HG03060 (cell line): Measurements from ENCODE around the gene NTM.

Experiments
- ATAC-seq: cut with Tn5 transposase; IDR thresholded peaks from one replicate; pipeline ENCODE4 v1.9.1; 2021; ENCODE audit warnings: low read depth, moderate number of reproducible peaks; ENCODE audit not compliant: unreplicated experiment

The NTM gene

GRCh38 chr11:131538322-131538721, 167.9 kb downstream of the NTM start:
- ATAC-seq, result no peak

GRCh38 chr11:131540676-131541075, 170.3 kb downstream of the NTM start:
- no peak for ATAC-seq

- ATAC-seq, result no peak
These were observed 173.1 kb downstream of the NTM start for GRCh38 chr11:131543389-131544025.

- ATAC-seq, result no peak
These were observed 174.2 kb downstream of the NTM start for GRCh38 chr11:131544591-131544990.

GRCh38 chr11:131546218-131546895, 175.9 kb downstream of the NTM start:
- no peak for ATAC-seq

GRCh38 chr11:131549099-131549498, 178.7 kb downstream of the NTM start:
- ATAC-seq, result no peak

GRCh38 chr11:131549770-131550169, 179.4 kb downstream of the NTM start:
- ATAC-seq, result no peak

GRCh38 chr11:131560287-131560686, 189.9 kb downstream of the NTM start:
- no peak for ATAC-seq

GRCh38 chr11:131561501-131561900, 191.1 kb downstream of the NTM start:
- ATAC-seq, result no peak

GRCh38 chr11:131561972-131562371, 191.6 kb downstream of the NTM start:
- no peak for ATAC-seq

- no peak for ATAC-seq
These were observed 197.9 kb downstream of the NTM start for GRCh38 chr11:131568318-131568717.

GRCh38 chr11:131571571-131571970, 201.2 kb downstream of the NTM start:
- no peak for ATAC-seq

- ATAC-seq, result no peak
These were observed 202.0 kb downstream of the NTM start for GRCh38 chr11:131572423-131572822.

GRCh38 chr11:131579932-131580387, 209.5 kb downstream of the NTM start:
- ATAC-seq, result no peak

GRCh38 chr11:131580476-131580875, 210.1 kb downstream of the NTM start:
- ATAC-seq, result no peak

GRCh38 chr11:131581046-131581445, 210.6 kb downstream of the NTM start:
- ATAC-seq, result no peak

GRCh38 chr11:131582021-131582525, 211.7 kb downstream of the NTM start:
- ATAC-seq, result no peak

- ATAC-seq, result no peak
These were observed 213.0 kb downstream of the NTM start for GRCh38 chr11:131583421-131583820.

- ATAC-seq, result no peak
These were observed 213.5 kb downstream of the NTM start for GRCh38 chr11:131583938-131584337.

GRCh38 chr11:131584785-131585592, 214.6 kb downstream of the NTM start:
- no peak for ATAC-seq

- ATAC-seq, result no peak
These were observed 217.6 kb downstream of the NTM start for GRCh38 chr11:131588057-131588456.
